SK-N-SH (cell line): ENCODE measurements around the gene HERC4.

ENCODE experiments used
- CHD2 ChIP-seq: fragments of 150-350 bp; IDR thresholded peaks from 2 replicates; pipeline ENCODE4 v1.6.1; 2018; ENCODE audit warnings: low read length; ENCODE audit not compliant: partially characterized antibody
- EP300 ChIP-seq, 2 experiments: IDR thresholded peaks; 2 replicates each; pipeline versions ENCODE4 v1.4.0 to v1.6.1; 2012; ENCODE audit warnings: borderline replicate concordance in 1 of 2, low read depth in 1 of 2, low read length in 1 of 2
- FOSL2 ChIP-seq: IDR thresholded peaks from 2 replicates; pipeline ENCODE4 v1.4.0; 2012; ENCODE audit warnings: low read depth, mild to moderate bottlenecking, moderate library complexity, borderline replicate concordance
- FOXJ3 ChIP-seq: sonication (generic); formaldehyde crosslinking; IDR thresholded peaks from 2 replicates; pipeline ENCODE4 v1.5.1; 2020; ENCODE audit warnings: mild to moderate bottlenecking, missing genetic modification reagents
- FOXM1 ChIP-seq: IDR thresholded peaks from 2 replicates; pipeline ENCODE4 v1.4.0; 2012; ENCODE audit warnings: low read depth, mild to moderate bottlenecking
- GABPA ChIP-seq: IDR thresholded peaks from 2 replicates; pipeline ENCODE4 v1.4.0; 2012; ENCODE audit warnings: low read depth, mild to moderate bottlenecking
- JUND ChIP-seq: IDR thresholded peaks from 2 replicates; pipeline ENCODE4 v1.4.0; 2012
- POLR2AphosphoS5 ChIP-seq: IDR thresholded peaks from 2 replicates; pipeline ENCODE4 v1.6.1; 2012; ENCODE audit warnings: low read depth, low read length
- RFX5 ChIP-seq: IDR thresholded peaks from 2 replicates; pipeline ENCODE4 v1.6.1; 2012; ENCODE audit warnings: mild to moderate bottlenecking, improper control_type of control experiment, low read length
- RXRA ChIP-seq: IDR thresholded peaks from 2 replicates; pipeline ENCODE4 v1.4.0; 2012; ENCODE audit warnings: low read depth, mild to moderate bottlenecking, borderline replicate concordance
- SMC3 ChIP-seq: IDR thresholded peaks from 2 replicates; pipeline ENCODE4 v1.6.1; 2012; ENCODE audit warnings: low read depth, low read length, improper control_type of control experiment
- TF ChIP-seq, protein P1 (sequence below): fragments of 200-600 bp; sonication (generic); IDR thresholded peaks from 2 replicates; pipeline ENCODE4 v1.6.1; 2017; ENCODE audit warnings: antibody characterized with exemption, mild to moderate bottlenecking, moderate library complexity
- TF ChIP-seq, protein P2 (sequence below): fragments of 150-350 bp; IDR thresholded peaks from 2 replicates; pipeline ENCODE4 v1.6.1; 2017; ENCODE audit warnings: antibody characterized with exemption, low read length, low read depth, borderline replicate concordance
- TF ChIP-seq, protein P3 (sequence below): IDR thresholded peaks from 2 replicates; pipeline ENCODE4; 2012

DNA sequence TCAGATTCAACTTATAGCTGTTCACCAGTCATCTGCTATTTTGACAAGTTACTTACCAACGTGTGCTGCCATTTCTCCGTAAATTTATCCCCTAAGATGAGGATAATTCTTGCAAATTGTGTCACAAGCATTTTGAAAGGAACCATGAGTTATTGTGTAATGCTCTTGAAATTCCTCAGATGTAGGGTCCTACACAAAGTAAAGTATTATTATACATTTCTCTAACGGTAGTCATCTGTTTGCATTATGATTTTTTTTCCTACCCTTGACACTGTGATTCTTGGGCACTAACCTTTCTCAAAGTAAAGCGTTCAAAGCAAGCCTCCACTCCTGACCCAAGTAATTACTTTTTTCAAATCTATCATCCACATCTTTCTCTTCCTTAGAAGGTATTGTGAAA is 8.1 kb downstream of the HERC4 start:
- TF ChIP-seq JUND (no peak), RXRA (no peak), CHD2 (no peak), RFX5 (no peak), GABPA (no peak), FOXJ3 (CRISPR knock-in tag) (no peak), FOXM1 (no peak), FOSL2 (no peak), EP300 (IDR thresholded peaks at IDR 0.05; ENCODE audit: borderline replicate concordance in 1 of 2, low read depth in 1 of 2, low read length in 1 of 2) (no peak), SMC3 (no peak), POLR2AphosphoS5 (no peak)
- TF ChIP-seq, protein P1, sequence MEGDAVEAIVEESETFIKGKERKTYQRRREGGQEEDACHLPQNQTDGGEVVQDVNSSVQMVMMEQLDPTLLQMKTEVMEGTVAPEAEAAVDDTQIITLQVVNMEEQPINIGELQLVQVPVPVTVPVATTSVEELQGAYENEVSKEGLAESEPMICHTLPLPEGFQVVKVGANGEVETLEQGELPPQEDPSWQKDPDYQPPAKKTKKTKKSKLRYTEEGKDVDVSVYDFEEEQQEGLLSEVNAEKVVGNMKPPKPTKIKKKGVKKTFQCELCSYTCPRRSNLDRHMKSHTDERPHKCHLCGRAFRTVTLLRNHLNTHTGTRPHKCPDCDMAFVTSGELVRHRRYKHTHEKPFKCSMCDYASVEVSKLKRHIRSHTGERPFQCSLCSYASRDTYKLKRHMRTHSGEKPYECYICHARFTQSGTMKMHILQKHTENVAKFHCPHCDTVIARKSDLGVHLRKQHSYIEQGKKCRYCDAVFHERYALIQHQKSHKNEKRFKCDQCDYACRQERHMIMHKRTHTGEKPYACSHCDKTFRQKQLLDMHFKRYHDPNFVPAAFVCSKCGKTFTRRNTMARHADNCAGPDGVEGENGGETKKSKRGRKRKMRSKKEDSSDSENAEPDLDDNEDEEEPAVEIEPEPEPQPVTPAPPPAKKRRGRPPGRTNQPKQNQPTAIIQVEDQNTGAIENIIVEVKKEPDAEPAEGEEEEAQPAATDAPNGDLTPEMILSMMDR = no peak
- TF ChIP-seq, protein P2, sequence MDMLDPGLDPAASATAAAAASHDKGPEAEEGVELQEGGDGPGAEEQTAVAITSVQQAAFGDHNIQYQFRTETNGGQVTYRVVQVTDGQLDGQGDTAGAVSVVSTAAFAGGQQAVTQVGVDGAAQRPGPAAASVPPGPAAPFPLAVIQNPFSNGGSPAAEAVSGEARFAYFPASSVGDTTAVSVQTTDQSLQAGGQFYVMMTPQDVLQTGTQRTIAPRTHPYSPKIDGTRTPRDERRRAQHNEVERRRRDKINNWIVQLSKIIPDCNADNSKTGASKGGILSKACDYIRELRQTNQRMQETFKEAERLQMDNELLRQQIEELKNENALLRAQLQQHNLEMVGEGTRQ = no peak
- TF ChIP-seq, protein P3, sequence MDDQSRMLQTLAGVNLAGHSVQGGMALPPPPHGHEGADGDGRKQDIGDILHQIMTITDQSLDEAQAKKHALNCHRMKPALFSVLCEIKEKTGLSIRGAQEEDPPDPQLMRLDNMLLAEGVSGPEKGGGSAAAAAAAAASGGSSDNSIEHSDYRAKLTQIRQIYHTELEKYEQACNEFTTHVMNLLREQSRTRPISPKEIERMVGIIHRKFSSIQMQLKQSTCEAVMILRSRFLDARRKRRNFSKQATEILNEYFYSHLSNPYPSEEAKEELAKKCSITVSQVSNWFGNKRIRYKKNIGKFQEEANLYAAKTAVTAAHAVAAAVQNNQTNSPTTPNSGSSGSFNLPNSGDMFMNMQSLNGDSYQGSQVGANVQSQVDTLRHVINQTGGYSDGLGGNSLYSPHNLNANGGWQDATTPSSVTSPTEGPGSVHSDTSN = no peak
